GM12801 (cell line): ENCODE data around the gene AKAP5.

ENCODE experiments used
- CTCF ChIP-seq: IDR thresholded peaks from one replicate; pipeline ENCODE4 v1.5.1; 2011; ENCODE audit warnings: control low read depth; ENCODE audit not compliant: insufficient read length; ENCODE audit errors: extremely low read depth

Gene AKAP5

GRCh38 chr14:64463873-64464272 is 1.4 kb upstream of the AKAP5 start:
- no peak for TF ChIP-seq CTCF

GRCh38 chr14:64464651-64465050 is 648 bp upstream of the AKAP5 start:
- no peak for TF ChIP-seq CTCF

- TF ChIP-seq CTCF: no peak
Measured at GRCh38 chr14:64465831-64466554, 694 bp downstream of the AKAP5 start.

GRCh38 chr14:64467101-64467500 is 1.8 kb downstream of the AKAP5 start:
- TF ChIP-seq CTCF: no peak

GRCh38 chr14:64467566-64467965 is 2.3 kb downstream of the AKAP5 start:
- TF ChIP-seq CTCF: no peak

- TF ChIP-seq CTCF: no peak
Measured at GRCh38 chr14:64468451-64468850, 3.2 kb downstream of the AKAP5 start.

- TF ChIP-seq CTCF: no peak
Measured at GRCh38 chr14:64474041-64474440, 8.7 kb downstream of the AKAP5 start.
